Lower leg skin (tissue), 4 donors: ENCODE data around the gene RNF215. TPM values are rescaled to one million over a fixed set of nuclear protein-coding genes. Genes with fewer than 3 reads are reported as not detected.

Experiments
- DNase-seq, 2 donors: peaks; one replicate each; pipeline ENCODE4 v3.0.0-alpha.2; 2019; ENCODE audit warnings: low spot score in 2 of 2
- H3K4me3 ChIP-seq: fragments of 200-600 bp; sonication (generic); 2 replicates; pipeline ENCODE4 v1.5.1; 2017; ENCODE audit warnings: mild to moderate bottlenecking, low read depth; ENCODE audit not compliant: poor library complexity, severe bottlenecking
- POLR2A ChIP-seq, 2 donors: fragments of 450-650 bp; IDR thresholded peaks; one replicate each; pipeline ENCODE4 v1.6.1; 2016 to 2017; ENCODE audit warnings: antibody characterized with exemption in 2 of 2, mild to moderate bottlenecking in 1 of 2, moderate library complexity in 1 of 2
- WGBS, 2 donors: methylation state at CpG; one replicate each; pipeline ENCODE4 v1.1.5; 2018; 5-methylcytosine and 5-hydroxymethylcytosine counted together
- intact Hi-C: fragments of 100-400 bp; cut with DNase I; formaldehyde crosslinking; loops from one replicate; pipeline ENCODE4 v1.15.0; 2023; ENCODE audit warnings: low total_unique reads
- total RNA-seq, 4 donors: library from RNA; depleted of rRNA; stranded (reverse); fragments of >200 nt; gene quantifications; one replicate each; pipeline ENCODE4 v1.1.0, GENCODE V29; 2016
- TF ChIP-seq, protein P1 (sequence below), 3 donors: fragments of 450-650 bp; IDR thresholded peaks; one replicate each; pipeline ENCODE4 v1.5.1; 2016; ENCODE audit warnings: antibody characterized with exemption in 3 of 3, mild to moderate bottlenecking in 3 of 3, moderate library complexity in 2 of 3

The RNF215 gene
- total RNA-seq, 4 donors from 2014 or later, result 6.9 to 7.8 (median 7.3) TPM

GRCh38 chr22:30333707-30334087 is 53.5 kb downstream of the RNF215 start:
- intact Hi-C loops, result no loop called here
- no peak for DNase-seq
- no peak overlapping the region for H3K4me3 ChIP-seq
- TF ChIP-seq POLR2A (IDR thresholded peaks at IDR 0.05), result no peak
- TF ChIP-seq, protein P1, sequence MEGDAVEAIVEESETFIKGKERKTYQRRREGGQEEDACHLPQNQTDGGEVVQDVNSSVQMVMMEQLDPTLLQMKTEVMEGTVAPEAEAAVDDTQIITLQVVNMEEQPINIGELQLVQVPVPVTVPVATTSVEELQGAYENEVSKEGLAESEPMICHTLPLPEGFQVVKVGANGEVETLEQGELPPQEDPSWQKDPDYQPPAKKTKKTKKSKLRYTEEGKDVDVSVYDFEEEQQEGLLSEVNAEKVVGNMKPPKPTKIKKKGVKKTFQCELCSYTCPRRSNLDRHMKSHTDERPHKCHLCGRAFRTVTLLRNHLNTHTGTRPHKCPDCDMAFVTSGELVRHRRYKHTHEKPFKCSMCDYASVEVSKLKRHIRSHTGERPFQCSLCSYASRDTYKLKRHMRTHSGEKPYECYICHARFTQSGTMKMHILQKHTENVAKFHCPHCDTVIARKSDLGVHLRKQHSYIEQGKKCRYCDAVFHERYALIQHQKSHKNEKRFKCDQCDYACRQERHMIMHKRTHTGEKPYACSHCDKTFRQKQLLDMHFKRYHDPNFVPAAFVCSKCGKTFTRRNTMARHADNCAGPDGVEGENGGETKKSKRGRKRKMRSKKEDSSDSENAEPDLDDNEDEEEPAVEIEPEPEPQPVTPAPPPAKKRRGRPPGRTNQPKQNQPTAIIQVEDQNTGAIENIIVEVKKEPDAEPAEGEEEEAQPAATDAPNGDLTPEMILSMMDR (IDR thresholded peaks at IDR 0.05), result no peak
- 79% methylated on average over 3 of the region's 3 CpGs for WGBS, 2 donors

DNA sequence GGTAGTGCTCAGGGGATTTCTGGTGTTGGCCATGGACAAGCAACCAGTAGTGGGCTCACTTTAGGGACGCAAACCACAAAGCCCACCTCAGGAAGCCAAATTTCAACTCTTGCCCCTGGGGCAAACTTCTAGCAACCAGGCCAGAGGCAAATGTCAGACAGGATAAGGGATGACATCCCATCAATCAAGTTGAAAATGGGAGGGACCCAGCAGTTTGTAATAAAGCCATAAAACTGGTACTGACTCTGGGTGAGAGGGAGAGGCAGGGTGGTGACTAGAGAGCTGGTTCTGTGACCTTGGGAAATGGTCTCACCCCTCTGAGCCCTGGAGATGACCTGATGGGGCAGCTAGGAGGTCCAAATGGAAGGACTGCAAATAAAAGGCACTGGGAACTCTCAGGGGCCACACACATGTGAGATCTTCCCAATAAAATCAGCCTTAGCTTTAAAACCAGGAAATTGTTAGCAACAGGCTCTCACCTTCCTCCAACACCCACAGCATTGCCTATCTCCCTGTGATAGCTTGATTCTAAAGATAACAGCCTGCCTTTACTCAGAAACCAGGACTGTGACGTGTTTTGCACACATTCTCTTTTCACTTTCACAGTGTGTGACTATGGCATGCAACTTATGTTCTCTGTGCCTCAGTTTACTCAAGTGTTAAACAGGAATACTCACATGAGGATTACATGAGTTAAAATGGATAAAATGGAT is 54.1 kb downstream of the RNF215 start:
- intact Hi-C loops, result no loop called here
- no peak for DNase-seq
- 93 to 97% methylated on average over 2 of the region's 2 CpGs for WGBS, 2 donors
- no peak overlapping the region for H3K4me3 ChIP-seq
- no peak for TF ChIP-seq POLR2A (IDR thresholded peaks at IDR 0.05)
- TF ChIP-seq, protein P1 (IDR thresholded peaks at IDR 0.05), result no peak

DNA sequence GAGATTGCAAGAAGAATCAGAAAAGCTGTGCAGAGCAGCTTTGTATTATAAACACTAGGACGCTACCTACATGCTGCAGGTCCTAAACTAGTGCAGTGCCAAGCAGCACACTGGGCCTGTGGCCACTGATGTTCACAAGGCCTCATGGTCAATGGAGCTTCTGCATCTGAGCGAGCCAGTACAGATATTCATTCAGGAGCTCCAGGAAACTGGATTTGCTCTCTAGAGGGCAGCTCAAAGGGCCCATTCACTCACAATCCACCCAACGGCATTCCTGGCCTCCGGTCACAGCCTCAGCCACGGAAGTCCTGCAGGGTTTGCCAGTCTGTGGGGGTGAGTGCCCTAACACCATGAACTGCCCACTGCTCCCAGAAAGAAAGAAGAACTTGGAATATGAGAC is 54.7 kb downstream of the RNF215 start:
- intact Hi-C loops, result no loop called here
- no peak for DNase-seq
- 85 to 87% methylated on average over 5 of the region's 5 CpGs for WGBS, 2 donors
- H3K4me3 ChIP-seq, result no peak overlapping the region
- TF ChIP-seq POLR2A (IDR thresholded peaks at IDR 0.05), result no peak
- TF ChIP-seq, protein P1 (IDR thresholded peaks at IDR 0.05), result no peak

Other genes starting within 250 kb of the RNF215 start
- 10 to 100 TPM in 1 of 4 donors, 1 to 10 TPM in 3; 5.2 to 11.8 (median 7.0) TPM for gene LIF, start 140.7 kb downstream of the RNF215 start, total RNA-seq
- gene OSM, start 120.6 kb downstream of the RNF215 start, total RNA-seq, result under 1 TPM in 3 of 4 donors, not detected in 1; 0.27 to 0.34 (median 0.29) TPM
- 10 to 100 TPM; 16.3 to 38.1 (median 22.6) TPM for gene CASTOR1, start 97.9 kb downstream of the RNF215 start, total RNA-seq
- gene TBC1D10A, start 60.5 kb downstream of the RNF215 start, total RNA-seq, result 10 to 100 TPM; 64.8 to 80.1 (median 74.2) TPM
- gene SF3A1, start 30.5 kb downstream of the RNF215 start, total RNA-seq, result 100 to 1,000 TPM in 2 of 4 donors, 10 to 100 TPM in 2; 72.4 to 169 (median 114) TPM
- 1 to 10 TPM in 3 of 4 donors, under 1 TPM in 1; 0.17 to 4.5 (median 2.7) TPM for gene CCDC157, start 30.4 kb downstream of the RNF215 start, total RNA-seq
- 10 to 100 TPM in 2 of 4 donors, 1 to 10 TPM in 2; 3.6 to 18.8 (median 13.3) TPM for gene SEC14L2, start 9.6 kb upstream of the RNF215 start, total RNA-seq
- gene MTFP1, start 38.4 kb upstream of the RNF215 start, total RNA-seq, result 10 to 100 TPM in 1 of 4 donors, 1 to 10 TPM in 3; 5.2 to 13.3 (median 8.7) TPM
- under 1 TPM in 1 of 4 donors, not detected in 3; 0.25 TPM for gene SEC14L3, start 84.6 kb upstream of the RNF215 start, total RNA-seq
- gene SEC14L4, start 118.3 kb upstream of the RNF215 start, total RNA-seq, result 1 to 10 TPM in 2 of 4 donors, under 1 TPM in 1, not detected in 1; 0.08 to 2.6 (median 1.4) TPM
- gene SEC14L6, start 159.3 kb upstream of the RNF215 start, total RNA-seq, result 10 to 100 TPM in 3 of 4 donors, 1 to 10 TPM in 1; 7.7 to 72.1 (median 45.0) TPM
- gene GAL3ST1, start 187.3 kb upstream of the RNF215 start, total RNA-seq, result 1 to 10 TPM in 3 of 4 donors, under 1 TPM in 1; 0.61 to 6.4 (median 1.9) TPM
- 10 to 100 TPM; 43.1 to 55.6 (median 49.1) TPM for gene PES1, start 204.5 kb upstream of the RNF215 start, total RNA-seq
- gene TCN2, start 219.8 kb upstream of the RNF215 start, total RNA-seq, result 10 to 100 TPM in 3 of 4 donors, 1 to 10 TPM in 1; 9.9 to 20.2 (median 14.8) TPM
- 10 to 100 TPM; 14.6 to 22.2 (median 18.6) TPM for gene SLC35E4, start 248.4 kb upstream of the RNF215 start, total RNA-seq